GM21390 (cell line): ENCODE measurements around the gene TEAD1.

Experiments
- ATAC-seq: cut with Tn5 transposase; IDR thresholded peaks from one replicate; pipeline ENCODE4 v1.9.1; 2021; ENCODE audit not compliant: unreplicated experiment

TEAD1 gene

DNA sequence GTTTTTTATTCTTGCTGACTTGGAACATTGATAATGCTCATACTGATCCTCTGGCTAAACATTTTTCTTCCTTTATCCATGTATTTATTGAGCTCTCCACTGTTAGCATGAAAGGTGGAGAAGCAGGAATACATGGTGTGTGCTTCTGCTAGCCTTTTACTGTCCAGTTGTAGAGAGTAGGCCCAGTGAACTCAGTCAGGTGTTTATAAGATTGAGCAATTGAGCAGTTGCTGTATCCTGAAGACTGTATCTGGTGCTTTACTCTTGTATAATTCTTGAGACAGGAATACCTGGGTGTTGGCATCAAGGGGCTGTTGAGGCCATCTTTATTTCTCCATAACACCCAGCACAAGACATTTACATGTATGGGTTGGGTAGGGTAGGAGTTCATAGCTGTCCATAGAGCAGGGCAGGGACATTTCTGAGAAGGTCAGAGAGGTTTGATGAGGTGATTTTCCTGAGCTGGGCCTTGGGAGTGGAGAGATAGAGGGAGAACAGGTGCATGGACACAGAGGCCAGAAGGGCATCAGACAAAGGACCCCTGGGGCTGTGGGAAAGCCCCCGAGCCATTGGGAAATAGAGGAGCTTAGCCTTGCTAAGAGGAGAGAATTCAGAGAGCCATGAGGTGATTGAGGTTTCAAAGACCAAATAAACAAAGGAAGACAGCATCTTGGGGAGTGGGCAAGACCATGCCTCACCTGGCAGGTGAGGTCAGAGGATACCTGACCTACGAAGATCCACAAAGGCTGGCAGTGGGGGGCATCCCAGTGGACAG lies 155.5 kb downstream of the TEAD1 start:
- no peak for ATAC-seq

- no peak for ATAC-seq
Measured at GRCh38 chr11:12831471-12832202, 157.4 kb downstream of the TEAD1 start.

DNA sequence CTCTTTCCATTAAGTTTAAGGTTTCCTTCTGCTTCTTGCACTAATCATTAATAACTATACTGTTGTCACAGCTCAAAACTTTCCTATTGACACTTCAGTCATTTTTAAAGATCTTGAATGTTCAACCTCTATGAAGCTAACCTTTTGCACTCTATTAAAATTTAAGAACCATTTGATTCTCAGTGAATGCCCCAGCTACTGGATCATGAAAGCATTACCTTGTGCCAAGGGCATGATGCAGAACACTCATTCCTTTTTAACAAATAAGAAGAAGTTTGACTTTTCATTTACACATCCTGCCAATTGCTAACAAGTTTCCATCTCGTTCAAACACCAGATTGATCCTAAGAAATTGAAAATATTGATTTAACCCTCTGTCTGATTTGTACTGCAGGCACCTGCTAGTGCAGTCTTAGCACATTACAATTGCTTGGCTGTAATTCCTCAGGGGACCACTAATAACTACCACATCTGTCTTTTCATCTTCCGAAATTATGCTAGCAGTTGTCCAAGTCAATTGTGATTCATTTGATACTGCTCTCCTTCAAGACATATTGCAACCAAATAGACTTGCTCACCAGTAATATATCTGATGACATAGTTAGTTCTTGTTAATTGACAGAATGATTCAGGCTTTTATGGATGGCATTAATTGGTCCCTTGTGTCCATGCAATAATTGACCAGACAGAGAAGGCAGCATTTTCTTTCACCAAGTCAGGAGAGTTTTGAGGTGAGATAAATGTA lies 158.4 kb downstream of the TEAD1 start:
- ATAC-seq = no peak

DNA sequence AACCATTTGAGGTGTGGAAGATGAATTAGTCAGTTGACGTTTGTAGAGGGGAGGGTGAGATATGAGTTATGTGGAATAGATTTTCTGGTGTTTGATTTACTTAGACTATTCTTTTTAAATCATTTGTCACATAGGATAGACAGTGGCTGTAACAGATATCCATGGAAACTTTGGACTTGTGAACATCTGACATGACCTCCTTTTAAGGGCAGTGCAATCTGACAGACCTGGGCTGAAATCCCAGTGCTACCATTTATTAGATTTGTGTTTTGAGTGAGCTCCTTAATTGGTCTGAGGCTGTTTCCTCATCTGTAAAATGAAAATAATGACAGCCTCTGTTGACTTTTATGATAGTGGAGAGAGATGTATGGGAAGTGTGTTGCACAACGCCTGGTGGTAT lies 159.9 kb downstream of the TEAD1 start:
- ATAC-seq = no peak

GRCh38 chr11:12834630-12835029 lies 160.4 kb downstream of the TEAD1 start:
- no peak for ATAC-seq

GRCh38 chr11:12835286-12835685 lies 161.1 kb downstream of the TEAD1 start:
- no peak for ATAC-seq

- ATAC-seq = no peak
Measured at GRCh38 chr11:12838463-12839123, 164.4 kb downstream of the TEAD1 start.

DNA sequence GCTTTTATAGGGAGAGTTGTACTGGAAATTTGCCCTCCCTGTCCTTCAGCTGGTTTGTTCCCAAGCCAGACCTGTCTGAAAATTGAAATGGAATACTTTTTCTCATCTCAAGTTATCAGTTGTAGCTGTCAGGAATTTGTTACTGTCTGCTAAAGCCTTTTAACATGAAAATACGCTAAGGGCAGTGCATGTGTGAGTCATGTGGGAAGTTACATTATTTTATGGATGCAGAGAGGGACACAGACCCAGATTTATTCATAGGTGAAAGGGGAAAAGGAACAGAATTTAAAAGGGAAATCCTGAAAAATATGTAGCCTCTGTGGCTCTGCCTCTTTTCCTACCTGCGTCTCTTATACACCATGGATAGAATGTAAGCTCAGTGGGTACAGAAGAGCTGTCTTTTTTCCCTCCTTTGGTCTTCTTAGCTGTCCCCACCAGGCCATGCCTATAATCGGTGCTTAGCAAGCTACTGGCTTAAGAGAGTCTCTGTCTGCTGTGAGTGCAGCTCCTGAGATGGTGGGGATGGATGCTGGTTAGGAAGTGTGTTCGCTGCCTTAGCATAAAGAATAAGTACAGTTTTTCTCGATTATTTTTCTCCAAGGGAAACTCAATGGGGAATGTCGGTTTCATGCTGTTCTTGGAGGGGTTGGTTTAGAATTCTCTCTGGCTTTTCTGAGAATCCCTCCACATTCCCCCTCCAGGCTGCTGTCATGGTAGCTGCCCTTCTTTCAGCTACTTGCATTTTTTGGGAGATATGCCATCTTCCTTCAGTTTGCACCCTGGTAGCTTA lies 166.8 kb downstream of the TEAD1 start:
- no peak for ATAC-seq

GRCh38 chr11:12841946-12842630 lies 167.9 kb downstream of the TEAD1 start:
- peak; percentile 66 for ATAC-seq

DNA sequence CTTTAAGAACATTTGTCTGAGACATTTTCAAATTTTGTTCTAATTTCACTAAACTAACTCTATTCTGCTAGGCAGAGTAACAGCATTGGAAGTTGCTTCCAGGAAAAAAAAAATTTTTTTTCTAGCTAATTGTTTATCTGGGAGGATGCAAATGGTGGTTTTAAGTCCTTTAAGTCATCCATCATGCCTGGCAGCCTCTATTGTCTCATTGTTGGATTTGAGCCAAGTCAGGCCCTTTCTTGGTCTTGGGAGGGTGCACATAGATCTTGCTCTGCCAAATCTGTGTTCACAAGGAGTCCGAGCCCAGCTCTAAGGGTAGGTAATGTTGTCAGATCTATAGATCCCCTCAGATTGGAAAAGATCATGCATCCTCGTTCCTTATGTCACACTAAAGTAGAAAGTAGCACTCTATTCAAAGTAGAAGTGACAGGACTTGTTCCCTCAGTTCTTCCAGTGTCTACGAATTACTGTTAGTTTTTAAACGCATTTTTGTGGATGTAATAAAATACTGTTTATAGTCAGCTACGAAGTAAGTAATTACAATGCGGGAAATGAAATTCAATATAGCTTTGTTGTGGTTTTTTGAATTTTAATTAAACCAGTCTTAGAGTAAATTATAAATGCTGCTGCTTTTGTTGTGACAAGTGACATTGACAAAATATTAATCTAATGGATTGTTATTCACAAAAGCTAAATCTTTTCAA lies 168.9 kb downstream of the TEAD1 start:
- ATAC-seq = no peak

GRCh38 chr11:12845163-12845562 lies 170.9 kb downstream of the TEAD1 start:
- no peak for ATAC-seq

DNA sequence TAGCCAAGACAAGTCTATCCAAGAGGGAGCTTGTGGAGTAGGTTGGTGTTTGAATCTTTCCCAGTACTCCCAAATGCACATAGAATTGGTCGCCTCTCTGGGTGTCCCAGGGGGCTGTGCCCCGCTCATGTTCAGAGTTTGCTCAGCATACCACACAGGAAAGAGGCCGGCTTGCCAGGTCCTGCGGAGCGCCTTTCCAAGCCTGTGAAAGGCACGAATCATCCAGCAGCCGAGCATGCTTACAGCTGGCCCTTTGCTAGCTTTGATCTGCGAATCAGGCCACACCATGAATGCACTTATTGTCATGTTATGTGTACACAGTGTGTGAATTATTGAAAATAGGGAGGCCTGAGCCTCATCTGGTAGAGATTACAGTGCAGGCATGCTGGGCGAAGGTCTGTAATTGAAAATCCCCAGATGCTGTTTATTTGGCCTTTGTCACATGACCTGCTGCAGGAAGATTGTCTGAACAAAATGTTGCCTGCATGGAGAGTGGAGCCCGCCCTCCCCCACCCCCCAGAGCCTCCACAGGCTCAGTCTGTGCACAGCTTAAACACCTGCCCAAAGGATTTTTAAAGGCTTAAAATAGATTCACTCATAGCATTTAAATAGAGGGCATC lies 171.6 kb downstream of the TEAD1 start:
- no peak for ATAC-seq

- ATAC-seq = no peak
Measured at GRCh38 chr11:12846786-12847615, 172.8 kb downstream of the TEAD1 start.

DNA sequence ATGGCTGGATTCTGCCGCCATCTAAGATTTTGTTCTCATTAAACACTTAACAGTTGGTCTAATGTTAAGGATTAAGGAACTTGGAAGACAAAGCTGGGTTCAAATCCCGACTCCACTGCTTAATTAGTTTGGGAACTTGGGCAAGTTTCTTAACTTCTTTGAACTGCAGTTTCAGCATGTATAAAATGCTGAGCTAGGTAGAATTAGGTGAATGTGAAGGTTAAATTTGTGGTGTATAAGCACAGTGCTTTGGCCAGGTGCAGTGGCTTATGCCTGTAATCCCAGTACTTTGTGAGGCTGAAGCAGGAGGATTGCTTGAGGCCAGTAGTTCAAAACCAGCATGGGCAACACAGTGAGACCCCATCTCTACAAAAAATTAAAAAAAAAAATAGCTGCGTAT lies 174.2 kb downstream of the TEAD1 start:
- no peak for ATAC-seq

DNA sequence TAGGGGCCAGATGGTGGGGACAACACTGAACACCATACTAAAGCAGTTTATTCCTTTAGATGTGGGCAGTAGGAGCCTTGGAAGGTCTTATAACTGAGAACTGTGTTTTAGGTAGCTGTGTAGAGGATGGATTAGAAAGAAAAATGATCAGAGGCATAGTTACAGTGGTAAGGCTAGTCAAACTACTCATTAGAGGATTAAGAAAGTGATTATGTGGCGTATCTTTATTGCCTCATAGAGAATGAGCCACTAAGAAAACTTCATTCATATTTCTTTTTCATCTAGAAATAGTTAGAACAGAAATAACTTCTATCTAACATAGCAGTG lies 179.1 kb downstream of the TEAD1 start:
- ATAC-seq = no peak

DNA sequence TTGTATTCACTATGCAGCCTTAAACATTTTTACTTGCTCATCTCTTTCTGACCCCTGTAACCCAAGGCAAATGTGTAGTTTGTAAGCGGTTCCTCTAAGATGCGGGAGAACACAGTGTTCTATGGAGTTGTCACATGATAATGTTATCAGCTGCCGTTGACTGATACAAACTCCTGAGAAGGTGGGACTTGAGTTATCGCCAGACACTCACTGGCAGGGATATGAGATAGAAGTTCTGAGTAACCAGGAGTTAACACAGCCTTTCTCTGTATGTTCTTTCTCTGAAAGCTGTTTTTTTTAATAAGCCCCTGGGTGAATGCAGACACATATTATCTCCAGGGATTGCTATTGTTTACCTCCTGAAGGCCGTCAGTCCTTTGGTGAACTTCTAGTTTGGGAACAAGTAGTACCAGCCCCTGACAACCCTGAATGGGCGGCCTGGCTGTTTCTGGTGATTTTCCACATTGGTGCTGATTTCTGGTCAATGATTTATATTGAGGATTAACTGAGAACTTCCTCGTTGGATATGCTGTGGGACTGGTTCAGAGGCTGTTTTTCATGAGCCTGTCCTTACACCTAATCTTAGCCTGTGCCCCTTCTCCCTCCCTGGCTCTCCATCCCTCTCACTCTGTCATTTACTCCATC lies 179.6 kb downstream of the TEAD1 start:
- no peak for ATAC-seq

DNA sequence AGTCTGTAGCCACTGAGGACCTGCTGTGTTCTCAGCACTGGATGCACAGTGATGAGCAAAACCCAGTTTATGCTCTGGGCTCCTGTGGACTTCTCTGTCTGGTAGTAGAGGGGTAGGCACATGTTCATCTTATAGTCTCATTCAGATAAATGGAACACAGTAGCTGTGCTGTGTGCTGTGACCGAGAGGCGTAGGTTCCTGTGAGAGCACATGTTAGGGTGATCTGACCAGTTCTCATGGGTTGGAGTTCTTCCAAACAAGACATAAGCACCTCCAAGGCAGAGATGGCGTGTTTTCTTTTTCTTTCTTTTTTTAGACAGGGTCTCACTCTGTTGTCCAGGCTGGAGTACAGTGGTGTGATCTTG lies 180.1 kb downstream of the TEAD1 start:
- no peak for ATAC-seq

DNA sequence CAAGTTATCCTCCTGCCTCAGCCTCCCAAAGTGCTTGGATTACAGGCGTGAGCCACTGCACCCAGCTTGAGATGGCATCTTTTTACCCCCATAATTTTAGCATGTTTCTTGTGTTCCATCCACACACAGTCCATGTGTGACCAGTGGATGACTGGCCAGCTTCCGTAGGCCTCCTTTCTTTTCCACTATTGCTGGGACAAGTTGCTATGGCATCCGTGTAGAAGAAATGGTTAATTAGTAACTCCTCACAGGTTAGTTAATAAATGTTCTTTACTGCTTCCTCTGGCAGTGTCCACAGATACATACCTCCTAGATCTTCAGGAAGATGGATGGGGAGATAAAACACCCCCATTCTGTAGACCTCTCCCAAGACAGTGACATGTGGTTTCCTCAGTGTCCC lies 180.6 kb downstream of the TEAD1 start:
- ATAC-seq = no peak
